Measurements from ENCODE around the gene ARAP1. TPM values are rescaled to one million over a fixed set of nuclear protein-coding genes. Genes with fewer than 3 reads are reported as not detected.
A peak's percentile ranks its signal among the peaks of the same experiment; 100 is the strongest.

Gene ARAP1
- total RNA-seq, 1 donor = 95.2 TPM

GRCh38 chr11:72750556-72751115 lies 1.6 kb downstream of the ARAP1 start:
- peaks cover 5% of the 10 kb centered on the region for H4K20me1 ChIP-seq (ENCODE audit: insufficient read depth, low read length)
- H3K36me3 ChIP-seq (ENCODE audit: insufficient read depth, low read length) = no peaks in the 10 kb centered on the region
- H3K27me3 ChIP-seq (ENCODE audit: insufficient read depth, low read length) = no peaks in the 10 kb centered on the region
- H3K27ac ChIP-seq (ENCODE audit: low read depth, low read length) = no peak overlapping the region
- TF ChIP-seq CTCF (IDR thresholded peaks at IDR 0.05; ENCODE audit: extremely low read depth, low read depth, low read length) = no peak
- DNase-seq (ENCODE audit: insufficient read length, low spot score, missing footprints) = peak; percentile 66
- no peak overlapping the region for H2AFZ ChIP-seq (ENCODE audit: low read length)
- H3K4me3 ChIP-seq (ENCODE audit: insufficient read depth, low read length) = no peak overlapping the region
- H3K9me3 ChIP-seq (ENCODE audit: low read depth, low read length) = no peaks in the 10 kb centered on the region
- H3K4me2 ChIP-seq (ENCODE audit: insufficient read depth, low read length) = no peak overlapping the region
- peaks cover 19% of the 10 kb centered on the region for H3K4me1 ChIP-seq (ENCODE audit: insufficient read depth, low read length)
- H3K79me2 ChIP-seq (ENCODE audit: insufficient read depth, low read length) = peaks cover 43% of the 10 kb centered on the region

- no peak overlapping the region for H2AFZ ChIP-seq (ENCODE audit: low read length)
- no peaks in the 10 kb centered on the region for H3K27me3 ChIP-seq (ENCODE audit: insufficient read depth, low read length)
- H3K79me2 ChIP-seq (ENCODE audit: insufficient read depth, low read length) = peaks cover 44% of the 10 kb centered on the region
- no peak for TF ChIP-seq CTCF (IDR thresholded peaks at IDR 0.05; ENCODE audit: extremely low read depth, low read depth, low read length)
- peaks cover 19% of the 10 kb centered on the region for H3K4me1 ChIP-seq (ENCODE audit: insufficient read depth, low read length)
- no peaks in the 10 kb centered on the region for H3K36me3 ChIP-seq (ENCODE audit: insufficient read depth, low read length)
- H3K9me3 ChIP-seq (ENCODE audit: low read depth, low read length) = no peaks in the 10 kb centered on the region
- H3K4me3 ChIP-seq (ENCODE audit: insufficient read depth, low read length) = no peak overlapping the region
- DNase-seq (ENCODE audit: insufficient read length, low spot score, missing footprints) = peak; percentile 66
- H3K27ac ChIP-seq (ENCODE audit: low read depth, low read length) = no peak overlapping the region
- H3K4me2 ChIP-seq (ENCODE audit: insufficient read depth, low read length) = no peak overlapping the region
- H4K20me1 ChIP-seq (ENCODE audit: insufficient read depth, low read length) = peaks cover 5% of the 10 kb centered on the region
These were observed 2.1 kb downstream of the ARAP1 start for GRCh38 chr11:72750086-72750485.

GRCh38 chr11:72747289-72747855 lies 4.8 kb downstream of the ARAP1 start:
- no peaks in the 10 kb centered on the region for H3K27me3 ChIP-seq (ENCODE audit: insufficient read depth, low read length)

More at GRCh38 chr11:72747289-72747855, 4.8 kb downstream of the ARAP1 start:
- Histone ChIP-seq H3K9me3 (ENCODE audit: low read depth, low read length) (no peaks in the 10 kb centered on the region), H3K4me3 (ENCODE audit: insufficient read depth, low read length) (no peak overlapping the region), H3K4me1 (ENCODE audit: insufficient read depth, low read length) (peaks cover 10% of the 10 kb centered on the region), H3K4me2 (ENCODE audit: insufficient read depth, low read length) (no peak overlapping the region), H3K27ac (ENCODE audit: low read depth, low read length) (no peak overlapping the region), H4K20me1 (ENCODE audit: insufficient read depth, low read length) (peaks cover 5% of the 10 kb centered on the region), H3K79me2 (ENCODE audit: insufficient read depth, low read length) (peaks cover 68% of the 10 kb centered on the region), H2AFZ (ENCODE audit: low read length) (no peak overlapping the region), H3K36me3 (ENCODE audit: insufficient read depth, low read length) (no peaks in the 10 kb centered on the region)
- peak; percentile 80 for DNase-seq (ENCODE audit: insufficient read length, low spot score, missing footprints)
- TF ChIP-seq CTCF (IDR thresholded peaks at IDR 0.05; ENCODE audit: extremely low read depth, low read depth, low read length) = no peak

Measured in osteoblast (primary cell).